ENCODE data around the gene ZNF821.

DNA sequence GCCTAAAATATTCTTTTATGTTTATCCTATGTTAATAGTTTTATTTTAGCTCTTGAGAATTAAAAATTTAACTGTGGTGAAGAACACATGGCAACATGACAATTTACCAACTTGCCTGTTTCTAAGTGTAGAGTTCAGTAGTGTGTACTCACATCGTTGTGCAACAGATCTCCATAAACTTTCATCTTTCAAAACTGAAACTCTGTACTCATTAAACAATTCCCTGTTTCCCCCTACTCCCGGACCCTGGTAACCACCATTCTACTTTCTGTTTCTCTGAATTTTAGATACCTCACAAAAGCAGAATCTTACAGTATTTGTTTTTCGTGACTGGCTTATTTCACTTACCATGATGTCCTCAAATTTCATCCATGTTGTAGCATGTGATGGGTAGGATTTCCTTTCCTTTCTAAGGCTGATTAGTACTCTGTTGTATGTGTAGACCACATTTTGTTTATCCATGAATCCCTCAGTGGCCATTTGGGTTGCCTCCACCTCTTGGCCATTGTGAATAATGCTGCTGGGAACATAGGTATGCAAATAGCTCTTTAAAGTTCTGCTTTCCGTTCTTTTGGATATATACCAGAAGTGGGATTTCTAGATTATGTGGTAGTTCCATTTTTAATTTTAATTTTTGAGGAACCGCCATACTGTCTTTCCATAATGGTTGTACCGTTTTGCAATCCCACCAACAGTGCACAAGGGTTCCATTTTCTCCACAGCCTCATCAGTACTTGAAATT lies 28.7 kb upstream of the ZNF821 start:
- TF ChIP-seq, protein P1, sequence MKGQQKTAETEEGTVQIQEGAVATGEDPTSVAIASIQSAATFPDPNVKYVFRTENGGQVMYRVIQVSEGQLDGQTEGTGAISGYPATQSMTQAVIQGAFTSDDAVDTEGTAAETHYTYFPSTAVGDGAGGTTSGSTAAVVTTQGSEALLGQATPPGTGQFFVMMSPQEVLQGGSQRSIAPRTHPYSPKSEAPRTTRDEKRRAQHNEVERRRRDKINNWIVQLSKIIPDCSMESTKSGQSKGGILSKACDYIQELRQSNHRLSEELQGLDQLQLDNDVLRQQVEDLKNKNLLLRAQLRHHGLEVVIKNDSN (IDR thresholded peaks at IDR 0.05; ENCODE audit: borderline replicate concordance, extremely low read length, insufficient read depth, low read depth, low read length) = no peak
- TF ChIP-seq, protein P2, sequence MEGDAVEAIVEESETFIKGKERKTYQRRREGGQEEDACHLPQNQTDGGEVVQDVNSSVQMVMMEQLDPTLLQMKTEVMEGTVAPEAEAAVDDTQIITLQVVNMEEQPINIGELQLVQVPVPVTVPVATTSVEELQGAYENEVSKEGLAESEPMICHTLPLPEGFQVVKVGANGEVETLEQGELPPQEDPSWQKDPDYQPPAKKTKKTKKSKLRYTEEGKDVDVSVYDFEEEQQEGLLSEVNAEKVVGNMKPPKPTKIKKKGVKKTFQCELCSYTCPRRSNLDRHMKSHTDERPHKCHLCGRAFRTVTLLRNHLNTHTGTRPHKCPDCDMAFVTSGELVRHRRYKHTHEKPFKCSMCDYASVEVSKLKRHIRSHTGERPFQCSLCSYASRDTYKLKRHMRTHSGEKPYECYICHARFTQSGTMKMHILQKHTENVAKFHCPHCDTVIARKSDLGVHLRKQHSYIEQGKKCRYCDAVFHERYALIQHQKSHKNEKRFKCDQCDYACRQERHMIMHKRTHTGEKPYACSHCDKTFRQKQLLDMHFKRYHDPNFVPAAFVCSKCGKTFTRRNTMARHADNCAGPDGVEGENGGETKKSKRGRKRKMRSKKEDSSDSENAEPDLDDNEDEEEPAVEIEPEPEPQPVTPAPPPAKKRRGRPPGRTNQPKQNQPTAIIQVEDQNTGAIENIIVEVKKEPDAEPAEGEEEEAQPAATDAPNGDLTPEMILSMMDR (IDR thresholded peaks at IDR 0.05 in 2 of 3, conservative IDR thresholded peaks at IDR 0.05 in 1 of 3; ENCODE audit: control insufficient read depth in 2 of 3, extremely low read depth in 1 of 3, insufficient read depth in 1 of 3, low read depth in 3 of 3, low read length in 3 of 3) = no peak
- TF ChIP-seq, protein P3, sequence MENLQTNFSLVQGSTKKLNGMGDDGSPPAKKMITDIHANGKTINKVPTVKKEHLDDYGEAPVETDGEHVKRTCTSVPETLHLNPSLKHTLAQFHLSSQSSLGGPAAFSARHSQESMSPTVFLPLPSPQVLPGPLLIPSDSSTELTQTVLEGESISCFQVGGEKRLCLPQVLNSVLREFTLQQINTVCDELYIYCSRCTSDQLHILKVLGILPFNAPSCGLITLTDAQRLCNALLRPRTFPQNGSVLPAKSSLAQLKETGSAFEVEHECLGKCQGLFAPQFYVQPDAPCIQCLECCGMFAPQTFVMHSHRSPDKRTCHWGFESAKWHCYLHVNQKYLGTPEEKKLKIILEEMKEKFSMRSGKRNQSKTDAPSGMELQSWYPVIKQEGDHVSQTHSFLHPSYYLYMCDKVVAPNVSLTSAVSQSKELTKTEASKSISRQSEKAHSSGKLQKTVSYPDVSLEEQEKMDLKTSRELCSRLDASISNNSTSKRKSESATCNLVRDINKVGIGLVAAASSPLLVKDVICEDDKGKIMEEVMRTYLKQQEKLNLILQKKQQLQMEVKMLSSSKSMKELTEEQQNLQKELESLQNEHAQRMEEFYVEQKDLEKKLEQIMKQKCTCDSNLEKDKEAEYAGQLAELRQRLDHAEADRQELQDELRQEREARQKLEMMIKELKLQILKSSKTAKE (IDR thresholded peaks at IDR 0.05; ENCODE audit: low read depth, poor library complexity, severe bottlenecking) = no peak
- no peak for TF ChIP-seq TBL1XR1 (IDR thresholded peaks at IDR 0.05; ENCODE audit: low read depth, low read length)
- no peak for TF ChIP-seq RBBP5 (conservative IDR thresholded peaks at IDR 0.05)
- TF ChIP-seq HDAC6 (IDR thresholded peaks at IDR 0.05; ENCODE audit: unreplicated experiment) = no peak
- no peak for TF ChIP-seq POLR2A (IDR thresholded peaks at IDR 0.05; ENCODE audit: low read depth, low read length)
- TF ChIP-seq, protein P4, sequence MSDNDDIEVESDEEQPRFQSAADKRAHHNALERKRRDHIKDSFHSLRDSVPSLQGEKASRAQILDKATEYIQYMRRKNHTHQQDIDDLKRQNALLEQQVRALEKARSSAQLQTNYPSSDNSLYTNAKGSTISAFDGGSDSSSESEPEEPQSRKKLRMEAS (IDR thresholded peaks at IDR 0.05; ENCODE audit: low read depth, low read length) = no peak
- TF ChIP-seq, protein P5, sequence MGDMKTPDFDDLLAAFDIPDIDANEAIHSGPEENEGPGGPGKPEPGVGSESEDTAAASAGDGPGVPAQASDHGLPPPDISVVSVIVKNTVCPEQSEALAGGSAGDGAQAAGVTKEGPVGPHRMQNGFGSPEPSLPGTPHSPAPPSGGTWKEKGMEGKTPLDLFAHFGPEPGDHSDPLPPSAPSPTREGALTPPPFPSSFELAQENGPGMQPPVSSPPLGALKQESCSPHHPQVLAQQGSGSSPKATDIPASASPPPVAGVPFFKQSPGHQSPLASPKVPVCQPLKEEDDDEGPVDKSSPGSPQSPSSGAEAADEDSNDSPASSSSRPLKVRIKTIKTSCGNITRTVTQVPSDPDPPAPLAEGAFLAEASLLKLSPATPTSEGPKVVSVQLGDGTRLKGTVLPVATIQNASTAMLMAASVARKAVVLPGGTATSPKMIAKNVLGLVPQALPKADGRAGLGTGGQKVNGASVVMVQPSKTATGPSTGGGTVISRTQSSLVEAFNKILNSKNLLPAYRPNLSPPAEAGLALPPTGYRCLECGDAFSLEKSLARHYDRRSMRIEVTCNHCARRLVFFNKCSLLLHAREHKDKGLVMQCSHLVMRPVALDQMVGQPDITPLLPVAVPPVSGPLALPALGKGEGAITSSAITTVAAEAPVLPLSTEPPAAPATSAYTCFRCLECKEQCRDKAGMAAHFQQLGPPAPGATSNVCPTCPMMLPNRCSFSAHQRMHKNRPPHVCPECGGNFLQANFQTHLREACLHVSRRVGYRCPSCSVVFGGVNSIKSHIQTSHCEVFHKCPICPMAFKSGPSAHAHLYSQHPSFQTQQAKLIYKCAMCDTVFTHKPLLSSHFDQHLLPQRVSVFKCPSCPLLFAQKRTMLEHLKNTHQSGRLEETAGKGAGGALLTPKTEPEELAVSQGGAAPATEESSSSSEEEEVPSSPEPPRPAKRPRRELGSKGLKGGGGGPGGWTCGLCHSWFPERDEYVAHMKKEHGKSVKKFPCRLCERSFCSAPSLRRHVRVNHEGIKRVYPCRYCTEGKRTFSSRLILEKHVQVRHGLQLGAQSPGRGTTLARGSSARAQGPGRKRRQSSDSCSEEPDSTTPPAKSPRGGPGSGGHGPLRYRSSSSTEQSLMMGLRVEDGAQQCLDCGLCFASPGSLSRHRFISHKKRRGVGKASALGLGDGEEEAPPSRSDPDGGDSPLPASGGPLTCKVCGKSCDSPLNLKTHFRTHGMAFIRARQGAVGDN (IDR thresholded peaks at IDR 0.05) = no peak
- TF ChIP-seq ESRRA (IDR thresholded peaks at IDR 0.05; ENCODE audit: low read length) = no peak

Data from GM12878 (cell line).